Trophoblast cell (in vitro differentiated cells and primary cell): ENCODE measurements around the gene TEPSIN.

Experiments
- DNase-seq, 2 donors: peaks; one replicate each; pipeline ENCODE4 v3.0.0-alpha.2; 2016
- H2AFZ ChIP-seq: 2 replicates; pipeline ENCODE4 v1.6.1; 2013; ENCODE audit warnings: low read length, moderate library complexity, mild to moderate bottlenecking; ENCODE audit not compliant: insufficient read depth, poor library complexity
- H2AK5ac ChIP-seq: 2 replicates; pipeline ENCODE4 v1.6.1; 2013; ENCODE audit warnings: mild to moderate bottlenecking, low read length
- H2BK120ac ChIP-seq: 2 replicates; pipeline ENCODE4 v1.6.1; 2013; ENCODE audit warnings: low read length, mild to moderate bottlenecking, moderate library complexity; ENCODE audit not compliant: insufficient read depth, poor library complexity
- H2BK12ac ChIP-seq: 2 replicates; pipeline ENCODE4 v1.6.1; 2013; ENCODE audit warnings: mild to moderate bottlenecking, low read length, moderate library complexity
- H2BK5ac ChIP-seq: 2 replicates; pipeline ENCODE4 v1.6.1; 2013; ENCODE audit warnings: low read length, low read depth, moderate library complexity, mild to moderate bottlenecking; ENCODE audit not compliant: poor library complexity
- H3K14ac ChIP-seq: 2 replicates; pipeline ENCODE4 v1.6.1; 2013; ENCODE audit warnings: mild to moderate bottlenecking, low read length
- H3K18ac ChIP-seq: 2 replicates; pipeline ENCODE4 v1.6.1; 2013; ENCODE audit warnings: mild to moderate bottlenecking, low read length
- H3K23ac ChIP-seq: 2 replicates; pipeline ENCODE4 v1.6.1; 2013; ENCODE audit warnings: low read length
- H3K27ac ChIP-seq: 2 replicates; pipeline ENCODE4 v1.5.1; 2013; ENCODE audit warnings: low read depth, mild to moderate bottlenecking, inconsistent platforms, low read length, moderate library complexity
- H3K27me3 ChIP-seq: 2 replicates; pipeline ENCODE4 v1.6.1; 2013; ENCODE audit warnings: inconsistent platforms, mild to moderate bottlenecking, low read length, moderate library complexity; ENCODE audit not compliant: insufficient read depth
- H3K36me3 ChIP-seq, 2 experiments: 1 replicate in 1 of 2; 2 replicates in 1 of 2; pipeline ENCODE4 v1.6.1; 2013; ENCODE audit warnings: low read length in 2 of 2, mild to moderate bottlenecking in 2 of 2, moderate library complexity in 1 of 2; ENCODE audit not compliant: insufficient read depth in 2 of 2, control insufficient read depth in 1 of 2
- H3K4ac ChIP-seq: 2 replicates; pipeline ENCODE4 v1.6.1; 2013; ENCODE audit warnings: low read depth, mild to moderate bottlenecking, low read length, moderate library complexity
- H3K4me1 ChIP-seq, 2 experiments: 1 replicate in 1 of 2; 2 replicates in 1 of 2; pipeline ENCODE4 v1.6.1; 2013; ENCODE audit warnings: low read length in 2 of 2, mild to moderate bottlenecking in 2 of 2, moderate library complexity in 1 of 2; ENCODE audit not compliant: insufficient read depth in 2 of 2, control insufficient read depth in 1 of 2
- H3K4me2 ChIP-seq: 2 replicates; pipeline ENCODE4 v1.6.1; 2013; ENCODE audit warnings: inconsistent platforms, mild to moderate bottlenecking, low read length, moderate library complexity
- H3K4me3 ChIP-seq: 2 replicates; pipeline ENCODE4 v1.5.1; 2013; ENCODE audit warnings: mild to moderate bottlenecking, low read depth, low read length, inconsistent platforms
- H3K79me1 ChIP-seq: one replicate; pipeline ENCODE4 v1.6.1; 2013; ENCODE audit warnings: low read length
- H3K79me2 ChIP-seq: 2 replicates; pipeline ENCODE4 v1.6.1; 2013; ENCODE audit warnings: low read length, mild to moderate bottlenecking; ENCODE audit not compliant: control insufficient read depth, insufficient read depth, poor library complexity
- H3K9ac ChIP-seq: 2 replicates; pipeline ENCODE4 v1.6.1; 2013; ENCODE audit warnings: mild to moderate bottlenecking, low read length
- H3K9me3 ChIP-seq: 2 replicates; pipeline ENCODE4 v1.6.1; 2013; ENCODE audit warnings: low read depth, mild to moderate bottlenecking, control low read depth, inconsistent platforms, low read length; ENCODE audit not compliant: insufficient read depth
- H4K12ac ChIP-seq: 2 replicates; pipeline ENCODE4 v1.6.1; 2013; ENCODE audit warnings: low read depth, mild to moderate bottlenecking, low read length, moderate library complexity
- H4K8ac ChIP-seq: 2 replicates; pipeline ENCODE4 v1.6.1; 2013; ENCODE audit warnings: low read depth, mild to moderate bottlenecking, low read length, moderate library complexity
- H4K91ac ChIP-seq: one replicate; pipeline ENCODE4 v1.6.1; 2013; ENCODE audit warnings: low read depth, mild to moderate bottlenecking, low read length, moderate library complexity
- WGBS: extraction: QIAGEN DNeasy Blood & Tissue Kit; methylation state at CpG from one replicate; pipeline ENCODE4 v1.1.7; 2013; ENCODE audit warnings: missing lambda C conversion rate; ENCODE audit not compliant: insufficient read length, insufficient coverage; ENCODE audit errors: extremely low coverage; 5-methylcytosine and 5-hydroxymethylcytosine counted together

TEPSIN gene

GRCh38 chr17:81188491-81188840 is 50.4 kb downstream of the TEPSIN start:
- Histone ChIP-seq H3K27ac (no peak overlapping the region), H2AK5ac (no peak overlapping the region), H3K27me3 (no peaks in the 10 kb centered on the region), H4K91ac (no peak overlapping the region), H3K36me3 (peaks cover 15 to 17% of the 10 kb centered on the region in 2 experiments), H3K4me3 (no peak overlapping the region), H3K79me1 (no peaks in the 10 kb centered on the region), H3K79me2 (no peaks in the 10 kb centered on the region), H3K4ac (no peak overlapping the region), H3K23ac (no peak overlapping the region), H3K14ac (no peak overlapping the region), H2AFZ (no peak overlapping the region), H4K8ac (no peak overlapping the region), H3K4me1 (peaks cover 4 to 9% of the 10 kb centered on the region in 2 experiments), H3K9ac (no peak overlapping the region), H4K12ac (no peak overlapping the region), H2BK5ac (no peak overlapping the region), H2BK120ac (no peak overlapping the region), H3K18ac (no peak overlapping the region), H3K4me2 (no peak overlapping the region), H3K9me3 (peaks cover 4% of the 10 kb centered on the region), H2BK12ac (no peak overlapping the region)
- no CpG with 5 or more reads among the region's 12 CpGs for WGBS
- DNase-seq: no peak

- Histone ChIP-seq H3K9ac (no peak overlapping the region), H3K18ac (no peak overlapping the region), H2AFZ (no peak overlapping the region), H2BK12ac (no peak overlapping the region), H3K79me1 (no peaks in the 10 kb centered on the region), H3K4me2 (no peak overlapping the region), H3K23ac (no peak overlapping the region), H2BK5ac (no peak overlapping the region), H3K4me1 (peaks cover under 1 to 7% of the 10 kb centered on the region in 2 experiments), H3K79me2 (no peaks in the 10 kb centered on the region), H3K36me3 (peaks cover 15 to 17% of the 10 kb centered on the region in 2 experiments), H3K27me3 (no peaks in the 10 kb centered on the region), H3K9me3 (peaks cover 4% of the 10 kb centered on the region), H4K12ac (no peak overlapping the region), H3K14ac (no peak overlapping the region), H3K4ac (no peak overlapping the region), H2BK120ac (no peak overlapping the region), H3K27ac (no peak overlapping the region), H4K8ac (no peak overlapping the region), H4K91ac (no peak overlapping the region), H3K4me3 (no peak overlapping the region), H2AK5ac (no peak overlapping the region)
- WGBS: no CpG with 5 or more reads among the region's 26 CpGs
- DNase-seq: no peak
Measured at GRCh38 chr17:81187586-81188490, 51.0 kb downstream of the TEPSIN start.

GRCh38 chr17:81187120-81187519 is 51.7 kb downstream of the TEPSIN start:
- Histone ChIP-seq H3K14ac (no peak overlapping the region), H3K4me2 (no peak overlapping the region), H3K4me1 (peaks cover 0 to 3% of the 10 kb centered on the region in 2 experiments), H3K27ac (no peak overlapping the region), H2BK120ac (no peak overlapping the region), H2AK5ac (no peak overlapping the region), H4K12ac (no peak overlapping the region), H3K36me3 (peaks cover 15 to 17% of the 10 kb centered on the region in 2 experiments), H3K18ac (no peak overlapping the region), H4K8ac (no peak overlapping the region), H4K91ac (no peak overlapping the region), H2BK5ac (no peak overlapping the region), H3K23ac (no peak overlapping the region), H3K27me3 (no peaks in the 10 kb centered on the region), H2BK12ac (no peak overlapping the region), H3K79me1 (no peaks in the 10 kb centered on the region), H3K4me3 (no peak overlapping the region), H3K9me3 (peaks cover 4% of the 10 kb centered on the region), H3K4ac (no peak overlapping the region), H2AFZ (no peak overlapping the region), H3K79me2 (no peaks in the 10 kb centered on the region), H3K9ac (no peak overlapping the region)
- no peak for DNase-seq
- no CpG with 5 or more reads among the region's 11 CpGs for WGBS

GRCh38 chr17:81186203-81186602 is 52.7 kb downstream of the TEPSIN start:
- H2AK5ac ChIP-seq: no peak overlapping the region
- no peak overlapping the region for H3K18ac ChIP-seq
- H3K4me1 ChIP-seq: no peaks in the 10 kb centered on the region
- no peak overlapping the region for H3K4me3 ChIP-seq
- no peaks in the 10 kb centered on the region for H3K79me2 ChIP-seq
- no peak overlapping the region for H3K4ac ChIP-seq
- no peak overlapping the region for H3K23ac ChIP-seq
- H3K36me3 ChIP-seq: peaks cover 15 to 17% of the 10 kb centered on the region in 2 experiments
- H3K4me2 ChIP-seq: no peak overlapping the region
- no peak overlapping the region for H4K12ac ChIP-seq
- H4K8ac ChIP-seq: no peak overlapping the region
- no peak overlapping the region for H2BK5ac ChIP-seq
- H2AFZ ChIP-seq: no peak overlapping the region
- H3K9me3 ChIP-seq: peaks cover 4% of the 10 kb centered on the region
- no peak for DNase-seq
- no peaks in the 10 kb centered on the region for H3K27me3 ChIP-seq
- no peak overlapping the region for H2BK12ac ChIP-seq
- WGBS: no CpG with 5 or more reads among the region's 7 CpGs
- H4K91ac ChIP-seq: no peak overlapping the region
- H3K9ac ChIP-seq: no peak overlapping the region
- no peak overlapping the region for H3K27ac ChIP-seq
- H3K14ac ChIP-seq: no peak overlapping the region
- H3K79me1 ChIP-seq: no peaks in the 10 kb centered on the region
- no peak overlapping the region for H2BK120ac ChIP-seq
